Gastroesophageal sphincter (tissue), 4 donors: ENCODE results near the gene HOXB4. TPM values are rescaled to one million over a fixed set of nuclear protein-coding genes. Genes with fewer than 3 reads are reported as not detected.

Source experiments
- ATAC-seq: fragments of 150-250 bp; one replicate; pipeline ENCODE4 v1.9.1; 2016; ENCODE audit warnings: mild to moderate bottlenecking, moderate library complexity
- H3K27ac ChIP-seq, 4 donors: fragments of 200-600 bp; sonication (generic) in 3 of 4; 1 replicate in 3 of 4; 2 replicates in 1 of 4; pipeline ENCODE4 v1.5.1; 2016 to 2019
- H3K27me3 ChIP-seq: fragments of 200-600 bp; sonication (generic); one replicate; pipeline ENCODE4 v1.5.1; 2019
- H3K36me3 ChIP-seq, 2 donors: fragments of 200-600 bp; sonication (generic); one replicate each; pipeline ENCODE4 v1.5.1; 2019; ENCODE audit warnings: control low read depth in 1 of 2
- H3K4me1 ChIP-seq, 3 donors: fragments of 200-600 bp; sonication (generic); 1 replicate in 2 of 3; 2 replicates in 1 of 3; pipeline ENCODE4 v1.5.1; 2016 to 2019; ENCODE audit warnings: control low read depth in 2 of 3
- H3K4me3 ChIP-seq, 2 donors: fragments of 200-600 bp; sonication (generic); one replicate each; pipeline ENCODE4 v1.5.1; 2019; ENCODE audit warnings: mild to moderate bottlenecking in 1 of 2, moderate library complexity in 1 of 2
- H3K9me3 ChIP-seq, 3 donors: fragments of 200-600 bp; sonication (generic); one replicate each; pipeline ENCODE4 v1.5.1; 2017 to 2019; ENCODE audit warnings: control low read depth in 2 of 3
- CTCF ChIP-seq, 4 experiments: fragments of 200-600 bp in 2 of 4; fragments of 450-650 bp in 2 of 4; sonication (generic) in 1 of 4; IDR thresholded peaks; one replicate each; pipeline ENCODE4 v1.5.1; 2017 to 2019; ENCODE audit warnings: antibody characterized with exemption in 4 of 4, mild to moderate bottlenecking in 2 of 4, moderate library complexity in 2 of 4
- EP300 ChIP-seq: sonication (generic); formaldehyde crosslinking; IDR thresholded peaks from one replicate; pipeline ENCODE4 v1.6.1; 2017; ENCODE audit warnings: antibody characterized with exemption, mild to moderate bottlenecking
- POLR2A ChIP-seq, 2 donors: fragments of 450-650 bp; IDR thresholded peaks; one replicate each; pipeline ENCODE4 v1.6.1; 2017; ENCODE audit warnings: antibody characterized with exemption in 2 of 2, mild to moderate bottlenecking in 2 of 2, moderate library complexity in 1 of 2
- POLR2AphosphoS5 ChIP-seq: sonication (generic); formaldehyde crosslinking; IDR thresholded peaks from one replicate; pipeline ENCODE4 v1.6.1; 2017; ENCODE audit warnings: antibody characterized with exemption
- WGBS, 2 donors: methylation state at CpG; one replicate each; pipeline ENCODE4 v1.1.5; 2018; ENCODE audit warnings: low coverage in 1 of 2; 5-methylcytosine and 5-hydroxymethylcytosine counted together
- total RNA-seq, 4 donors: library from RNA; depleted of rRNA; stranded (reverse); fragments of >200 nt; gene quantifications; one replicate each; pipeline ENCODE4 v1.1.0, GENCODE V29; 2016

HOXB4 gene
- total RNA-seq, 4 donors from 2014 or later = 3.0 to 12.9 (median 6.9) TPM

DNA sequence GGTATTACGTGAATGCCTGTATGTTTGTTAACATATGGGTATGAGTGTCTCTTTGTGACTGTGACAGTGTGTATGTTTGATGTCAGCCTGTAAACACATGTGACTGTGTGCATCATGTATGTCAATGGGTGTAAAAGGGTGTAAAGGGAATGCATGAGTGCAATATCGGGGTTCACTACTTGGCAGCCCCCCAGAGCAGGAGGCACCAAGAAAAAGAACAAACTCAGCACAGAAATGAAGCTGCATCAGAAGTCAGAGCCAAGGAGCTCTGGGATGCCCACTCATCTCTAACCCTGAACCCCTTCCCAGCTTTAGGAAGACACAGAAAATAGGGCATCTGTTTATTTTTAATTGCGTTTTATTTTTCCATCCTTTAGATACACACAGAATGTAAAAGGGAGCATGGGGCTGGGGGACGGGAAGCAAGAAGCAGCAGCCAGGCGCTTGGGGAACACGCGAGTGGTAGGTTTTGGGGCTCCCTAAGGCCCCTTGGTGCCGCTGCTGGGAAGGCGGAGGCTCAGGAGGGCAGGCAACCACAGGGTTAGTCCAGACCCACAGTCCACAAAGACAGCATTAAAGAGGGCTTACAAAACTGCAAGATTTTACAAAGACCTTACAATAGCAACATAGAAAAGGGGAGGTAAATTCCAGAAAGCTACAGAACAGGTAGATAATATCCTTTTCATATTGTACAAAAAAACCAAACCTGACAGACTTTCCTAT lies 28.9 kb upstream of the HOXB4 start:
- TF ChIP-seq CTCF (IDR thresholded peaks at IDR 0.05) = no peak
- TF ChIP-seq POLR2A (IDR thresholded peaks at IDR 0.05) = no peak
- Histone ChIP-seq H3K27me3 (peaks cover 100% of the 10 kb centered on the region), H3K4me3 (no peak overlapping the region), H3K36me3 (no peaks in the 10 kb centered on the region), H3K27ac (no peak overlapping the region), H3K4me1 (peaks cover 0 to 45% (median 11%) of the 10 kb centered on the region in 3 donors), H3K9me3 (no peaks in the 10 kb centered on the region)
- ATAC-seq = no peak
- 34 to 48% methylated on average over 9 of the region's 9 CpGs for WGBS, 2 donors

DNA sequence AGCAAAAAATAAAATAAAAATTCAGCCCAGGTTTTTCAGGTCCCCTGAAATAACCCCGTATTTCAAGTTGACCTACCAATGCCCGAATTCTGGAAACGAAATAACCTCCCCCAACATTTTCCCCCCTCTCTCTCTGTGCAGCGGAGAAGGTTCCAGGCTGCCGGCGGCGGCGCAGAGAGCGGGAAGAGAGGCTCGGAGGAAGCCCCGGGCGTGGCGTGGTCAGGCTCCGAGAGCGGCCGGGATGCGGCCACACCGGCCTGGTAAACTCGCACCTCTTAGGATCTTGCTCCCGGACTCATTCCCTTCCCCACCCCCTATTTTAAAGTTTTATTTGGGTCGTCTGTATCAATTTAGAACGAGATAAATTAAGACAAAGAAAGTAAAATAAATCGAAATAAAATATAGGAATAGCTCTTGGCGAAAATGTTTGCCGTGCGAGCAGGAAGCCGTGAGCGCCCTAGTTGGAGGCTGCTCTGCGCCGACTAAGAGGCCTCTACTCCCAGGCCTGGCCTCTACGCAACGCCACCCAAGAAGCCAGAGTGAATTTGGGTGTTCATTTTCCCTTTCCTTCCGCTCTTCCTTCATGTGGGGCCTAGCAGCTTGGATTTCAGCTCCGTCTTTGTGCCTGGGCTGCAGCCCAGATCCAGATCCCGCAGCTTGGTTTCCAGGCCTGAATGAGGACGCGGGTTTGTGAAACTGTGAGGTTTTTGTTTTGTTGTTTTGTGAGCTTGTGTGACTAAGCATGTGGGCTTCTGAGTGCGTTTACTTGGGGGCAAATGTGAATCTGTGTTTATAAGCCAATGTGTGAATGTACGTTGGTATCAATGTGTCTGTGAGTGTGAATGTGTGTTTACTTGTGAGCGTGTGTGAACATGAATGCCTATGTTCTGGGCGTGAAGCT lies 28.1 kb upstream of the HOXB4 start:
- no peak for ATAC-seq
- peaks cover 100% of the 10 kb centered on the region for H3K27me3 ChIP-seq
- TF ChIP-seq CTCF (IDR thresholded peaks at IDR 0.05) (no peak), POLR2AphosphoS5 (no peak), POLR2A (IDR thresholded peaks at IDR 0.05) (no peak), EP300 (no peak)
- H3K27ac ChIP-seq = no peak overlapping the region
- H3K4me3 ChIP-seq = no peak overlapping the region
- peaks cover 0 to 42% (median 11%) of the 10 kb centered on the region in 3 donors for H3K4me1 ChIP-seq
- H3K36me3 ChIP-seq = no peaks in the 10 kb centered on the region
- no peaks in the 10 kb centered on the region for H3K9me3 ChIP-seq
- 31 to 37% methylated on average over 19 to 37 of the region's 41 CpGs for WGBS, 2 donors

GRCh38 chr17:48605409-48605919 lies 27.3 kb upstream of the HOXB4 start:
- Histone ChIP-seq H3K27me3 (peaks cover 100% of the 10 kb centered on the region), H3K27ac (no peak overlapping the region), H3K36me3 (no peaks in the 10 kb centered on the region), H3K4me1 (peaks cover 0 to 35% (median 9%) of the 10 kb centered on the region in 3 donors), H3K4me3 (no peak overlapping the region), H3K9me3 (no peaks in the 10 kb centered on the region)
- WGBS, 2 donors = 19 to 31% methylated on average over 9 of the region's 10 CpGs
- TF ChIP-seq CTCF (IDR thresholded peaks at IDR 0.05) (no peak), EP300 (no peak), POLR2A (IDR thresholded peaks at IDR 0.05) (no peak), POLR2AphosphoS5 (no peak)
- no peak for ATAC-seq

GRCh38 chr17:48604770-48605329 lies 26.7 kb upstream of the HOXB4 start, which contains the start of gene HOXB6:
HOXB6 (minus strand) TSS chr17:48604986; CDS start chr17:48598150, 6,836 bp downstream.
- TF ChIP-seq CTCF (IDR thresholded peaks at IDR 0.05) = no peak
- TF ChIP-seq POLR2AphosphoS5 = no peak
- no peak for TF ChIP-seq EP300
- TF ChIP-seq POLR2A (IDR thresholded peaks at IDR 0.05) = no peak
- Histone ChIP-seq H3K27me3 (peaks cover 100% of the 10 kb centered on the region), H3K9me3 (no peaks in the 10 kb centered on the region), H3K36me3 (no peaks in the 10 kb centered on the region), H3K4me3 (peak within 1 kb of the TSS in 1 of 2 donors; percentile 14), H3K27ac (no peak within 1 kb of the TSS), H3K4me1 (peaks cover 0 to 28% (median 4%) of the 10 kb centered on the region in 3 donors)
- ATAC-seq = no peak
- WGBS, 2 donors = 24 to 25% methylated on average over 13 to 15 of the region's 16 CpGs
